AG04450 (cell line): ENCODE measurements around the gene RHOV. TPM values are rescaled to one million over a fixed set of nuclear protein-coding genes. Genes with fewer than 3 reads are reported as not detected.

Experiments used
- CTCF ChIA-PET: fragments of 300-600, 350-600 bp; formaldehyde crosslinking; extraction: SDS; loops from one replicate; lab custom pipeline; 2022; ENCODE audit warnings: antibody characterized with exemption, inconsistent platforms; lab: Charles Lee
- POLR2A ChIA-PET: fragments of 350-600 bp; formaldehyde crosslinking; extraction: SDS; loops from one replicate; lab custom pipeline; 2021; ENCODE audit warnings: antibody characterized with exemption, inconsistent platforms; lab: Yijun Ruan, JAX
- DNase-seq: peaks from one replicate; pipeline ENCODE4 v3.0.0-alpha.2; 2011; ENCODE audit warnings: low read depth, low spot score
- H3K27ac ChIP-seq: one replicate; pipeline ENCODE4 v1.5.1; 2012; ENCODE audit warnings: low read depth, low read length, control low read depth
- H3K27me3 ChIP-seq: one replicate; pipeline ENCODE4 v1.6.0; 2012; ENCODE audit warnings: low read length; ENCODE audit not compliant: control insufficient read depth, insufficient read depth
- H3K4me3 ChIP-seq: 2 replicates; pipeline ENCODE4 v1.5.1; 2011; ENCODE audit warnings: mild to moderate bottlenecking, low read depth, low read length, control low read depth
- H3K9me3 ChIP-seq: 2 replicates; pipeline ENCODE4 v1.5.1; 2012; ENCODE audit warnings: low read length; ENCODE audit not compliant: control insufficient read depth, insufficient read depth
- CTCF ChIP-seq: IDR thresholded peaks from 2 replicates; pipeline ENCODE4 v1.5.1; 2011; ENCODE audit warnings: low read depth, low read length, control low read depth, inconsistent platforms
- polyA plus RNA-seq: library from polyadenylated mRNA; depleted of rRNA; stranded (reverse); fragments of >200 nt; gene quantifications from 2 replicates; pipeline ENCODE4 v1.2.3, GENCODE V29; 2011

Gene RHOV
- polyA plus RNA-seq, 1 experiment = 0.04 TPM

- ChIA-PET CTCF (interaction anchor here (0.6 to 9.7 kb wide), 2 partner anchors 29 to 239 kb away, joined by 6 to 171 read pairs; no protein-coding TSS in a partner anchor), POLR2A (no interaction called here)
- TF ChIP-seq CTCF = no peak
- H3K4me3 ChIP-seq = no peak overlapping the region
- no peak for DNase-seq
- no peaks in the 10 kb centered on the region; the same call in 1 of the 2 replicates for H3K9me3 ChIP-seq
- H3K27ac ChIP-seq = no peak overlapping the region
- no peaks in the 10 kb centered on the region for H3K27me3 ChIP-seq
Observed at GRCh38 chr15:40886586-40886985, 12.6 kb upstream of the RHOV start.

GRCh38 chr15:40881351-40881750 is 7.3 kb upstream of the RHOV start:
- no peaks in the 10 kb centered on the region; the same call in 1 of the 2 replicates for H3K9me3 ChIP-seq
- H3K27me3 ChIP-seq = no peaks in the 10 kb centered on the region
- POLR2A ChIA-PET = no interaction called here
- no peak overlapping the region for H3K27ac ChIP-seq
- no peak overlapping the region for H3K4me3 ChIP-seq
- TF ChIP-seq CTCF = no peak
- CTCF ChIA-PET = interaction anchor here (1.1 to 3.0 kb wide), 3 partner anchors 11 to 202 kb away, joined by 4 to 22 read pairs (median 12); no protein-coding TSS in a partner anchor
- no peak for DNase-seq

- DNase-seq = no peak
- Histone ChIP-seq H3K27ac (no peak overlapping the region), H3K9me3 (no peaks in the 10 kb centered on the region; the same call in 1 of the 2 replicates), H3K27me3 (no peaks in the 10 kb centered on the region), H3K4me3 (no peak overlapping the region)
- POLR2A ChIA-PET = no interaction called here
- no peak for TF ChIP-seq CTCF
- CTCF ChIA-PET = interaction anchor here (0.8 to 3.0 kb wide), 3 partner anchors 12 to 21 kb away, joined by 3 to 26 read pairs (median 5); partner anchors contain the start of gene VPS18
Observed at GRCh38 chr15:40879609-40880008, 5.6 kb upstream of the RHOV start.

GRCh38 chr15:40878785-40879184 is 4.8 kb upstream of the RHOV start:
- Histone ChIP-seq H3K9me3 (no peaks in the 10 kb centered on the region; the same call in 1 of the 2 replicates), H3K27me3 (no peaks in the 10 kb centered on the region), H3K27ac (no peak overlapping the region), H3K4me3 (no peak overlapping the region)
- no peak for DNase-seq
- ChIA-PET CTCF (interaction anchor here (0.5 to 3.0 kb wide), 4 partner anchors 13 to 200 kb away, joined by 3 to 26 read pairs (median 4); partner anchors contain the start of gene VPS18), POLR2A (no interaction called here)
- no peak for TF ChIP-seq CTCF

GRCh38 chr15:40877694-40878093 is 3.7 kb upstream of the RHOV start:
- CTCF ChIA-PET = interaction anchor here (0.6 to 3.0 kb wide), 4 partner anchors 14 to 276 kb away, joined by 3 to 26 read pairs (median 4); partner anchors contain the start of gene VPS18
- no peak for TF ChIP-seq CTCF
- Histone ChIP-seq H3K27ac (no peak overlapping the region), H3K9me3 (no peaks in the 10 kb centered on the region; the same call in 1 of the 2 replicates), H3K4me3 (no peak overlapping the region), H3K27me3 (peaks cover 3% of the 10 kb centered on the region)
- no peak for DNase-seq
- POLR2A ChIA-PET = no interaction called here
